Endodermal cell (in vitro differentiated cells): ENCODE data around the gene MRFAP1. TPM values are rescaled to one million over a fixed set of nuclear protein-coding genes. Genes with fewer than 3 reads are reported as not detected.

Experiments
- DNase-seq: peaks from one replicate; pipeline ENCODE4 v3.0.0-alpha.2; 2017
- H3K27ac ChIP-seq: 2 replicates; pipeline ENCODE4 v1.5.1; 2013; ENCODE audit warnings: mild to moderate bottlenecking, low read depth, low read length, moderate library complexity
- H3K27me3 ChIP-seq: 2 replicates; pipeline ENCODE4 v1.6.1; 2013; ENCODE audit warnings: mild to moderate bottlenecking, low read length, moderate library complexity; ENCODE audit not compliant: insufficient read depth, control insufficient read depth, poor library complexity, severe bottlenecking
- H3K36me3 ChIP-seq: 2 replicates; pipeline ENCODE4 v1.7.0; 2013; ENCODE audit warnings: mild to moderate bottlenecking, low read length, moderate library complexity; ENCODE audit not compliant: control insufficient read depth, insufficient read depth
- H3K4me1 ChIP-seq: one replicate; pipeline ENCODE4 v1.7.0; 2013; ENCODE audit warnings: low read length; ENCODE audit not compliant: control insufficient read depth, insufficient read depth
- H3K4me3 ChIP-seq: 2 replicates; pipeline ENCODE4 v1.5.1; 2013; ENCODE audit warnings: mild to moderate bottlenecking, low read length, moderate library complexity
- H3K9ac ChIP-seq: 2 replicates; pipeline ENCODE4 v1.6.1; 2013; ENCODE audit warnings: mild to moderate bottlenecking, low read length, moderate library complexity; ENCODE audit not compliant: poor library complexity, severe bottlenecking; ENCODE audit errors: extremely low read depth
- H3K9me3 ChIP-seq: 2 replicates; pipeline ENCODE4 v1.6.1; 2013; ENCODE audit warnings: mild to moderate bottlenecking, low read length, moderate library complexity; ENCODE audit not compliant: control insufficient read depth
- H3K27ac Mint-ChIP-seq: 2 replicates; pipeline ENCODE4 v1.8.0; 2020; ENCODE audit warnings: mixed read lengths
- H3K27me3 Mint-ChIP-seq: 2 replicates; pipeline ENCODE4 v1.8.0; 2021; ENCODE audit warnings: mild to moderate bottlenecking, mixed read lengths; ENCODE audit not compliant: insufficient read depth
- H3K36me3 Mint-ChIP-seq: 2 replicates; pipeline ENCODE4 v1.8.0; 2020; ENCODE audit warnings: low read depth, mixed read lengths
- H3K4me1 Mint-ChIP-seq: 2 replicates; pipeline ENCODE4 v1.8.0; 2020; ENCODE audit warnings: mixed read lengths
- H3K4me3 Mint-ChIP-seq: 2 replicates; pipeline ENCODE4 v1.8.0; 2020; ENCODE audit warnings: mild to moderate bottlenecking, moderate library complexity, mixed read lengths
- H3K9me3 Mint-ChIP-seq: 2 replicates; pipeline ENCODE4 v1.8.0; 2020; ENCODE audit warnings: mild to moderate bottlenecking, mixed read lengths
- CTCF ChIP-seq: fragments of 200-600 bp; sonication (generic); conservative IDR thresholded peaks from 2 replicates; pipeline ENCODE4 v1.5.0; 2021; ENCODE audit warnings: antibody characterized with exemption, mild to moderate bottlenecking
- WGBS, 2 experiments: methylation state at CpG; one replicate each; pipeline versions ENCODE4 v1.1.5 to v1.1.7; 2013; ENCODE audit warnings: missing lambda C conversion rate in 2 of 2, mixed read lengths in 1 of 2; ENCODE audit not compliant: insufficient coverage in 1 of 2, insufficient read length in 1 of 2; 5-methylcytosine and 5-hydroxymethylcytosine counted together
- total RNA-seq, 2 donors: library from RNA; stranded (reverse); fragmentation: NEBNext Ultra II Directional in 1 of 2; extraction: Animal tissue kit (Norgen Biotek cat#: 25700) in 1 of 2; gene quantifications; 2 replicates in 1 of 2; 3 replicates in 1 of 2; pipeline ENCODE4 v1.2.1, GENCODE V29; 2021

Gene MRFAP1
- total RNA-seq, 2 donors from 2014 or later = 231 to 239 TPM

- Mint-ChIP-seq H3K9me3 (peaks cover 28% of the 10 kb centered on the region), H3K27ac (peak overlapping the region; percentile 83), H3K27me3 (peaks cover 18% of the 10 kb centered on the region), H3K4me1 (peaks cover 8% of the 10 kb centered on the region), H3K4me3 (no peak overlapping the region), H3K36me3 (peaks cover 7% of the 10 kb centered on the region)
- Histone ChIP-seq H3K9ac (no peak overlapping the region), H3K9me3 (peaks cover 19% of the 10 kb centered on the region), H3K27ac (peak overlapping the region; percentile 54), H3K36me3 (no peaks in the 10 kb centered on the region), H3K27me3 (no peaks in the 10 kb centered on the region), H3K4me1 (no peaks in the 10 kb centered on the region), H3K4me3 (no peak overlapping the region)
- 48 to 59% methylated on average over 18 to 23 of the region's 23 CpGs for WGBS, 2 experiments
- TF ChIP-seq CTCF = no peak
- peak; percentile 91 for DNase-seq
Measured at GRCh38 chr4:6688879-6689505, 48.5 kb downstream of the MRFAP1 start.

GRCh38 chr4:6689506-6689960, 49.0 kb downstream of the MRFAP1 start:
- Histone ChIP-seq H3K36me3 (no peaks in the 10 kb centered on the region), H3K9me3 (peaks cover 19% of the 10 kb centered on the region), H3K27ac (no peak overlapping the region), H3K4me1 (no peaks in the 10 kb centered on the region), H3K27me3 (no peaks in the 10 kb centered on the region), H3K9ac (no peak overlapping the region), H3K4me3 (no peak overlapping the region)
- Mint-ChIP-seq H3K4me1 (peaks cover 8% of the 10 kb centered on the region), H3K27ac (peak overlapping the region; percentile 82), H3K4me3 (no peak overlapping the region), H3K27me3 (peaks cover 18% of the 10 kb centered on the region), H3K9me3 (peaks cover 28% of the 10 kb centered on the region), H3K36me3 (peaks cover 7% of the 10 kb centered on the region)
- 81 to 88% methylated on average over 6 to 15 of the region's 15 CpGs for WGBS, 2 experiments
- TF ChIP-seq CTCF = no peak
- DNase-seq = peak; percentile 68

Other genes starting within 250 kb of the MRFAP1 start
- 10 to 100 TPM in 1 of 2 donors, 1 to 10 TPM in 1; 4.4 to 19.2 TPM for gene PPP2R2C, start 168.1 kb upstream of the MRFAP1 start, total RNA-seq
- 10 to 100 TPM; 13.3 to 20.8 TPM for gene MAN2B2, start 65.5 kb upstream of the MRFAP1 start, total RNA-seq
- gene S100P, start 53.2 kb downstream of the MRFAP1 start, total RNA-seq = not detected
- gene MRFAP1L1, start 69.2 kb downstream of the MRFAP1 start, total RNA-seq = 10 to 100 TPM; 45.0 to 50.2 TPM
- 10 to 100 TPM; 18.8 to 26.5 TPM for gene BLOC1S4, start 75.5 kb downstream of the MRFAP1 start, total RNA-seq
- gene KIAA0232, start 142.0 kb downstream of the MRFAP1 start, total RNA-seq = 10 to 100 TPM; 32.9 to 43.5 TPM